Fibroblast of the conjunctiva (primary cell): ENCODE results near the gene PRTG.
"Not testable (repeated sequence)": the region's sequence is repeated elsewhere in the genome, so short reads cannot be mapped to it uniquely, and the experiment has no call there.

Source experiments
- DNase-seq: peaks from one replicate; pipeline ENCODE4 v3.0.0-alpha.2; 2010; ENCODE audit warnings: low read depth

PRTG gene

DNA sequence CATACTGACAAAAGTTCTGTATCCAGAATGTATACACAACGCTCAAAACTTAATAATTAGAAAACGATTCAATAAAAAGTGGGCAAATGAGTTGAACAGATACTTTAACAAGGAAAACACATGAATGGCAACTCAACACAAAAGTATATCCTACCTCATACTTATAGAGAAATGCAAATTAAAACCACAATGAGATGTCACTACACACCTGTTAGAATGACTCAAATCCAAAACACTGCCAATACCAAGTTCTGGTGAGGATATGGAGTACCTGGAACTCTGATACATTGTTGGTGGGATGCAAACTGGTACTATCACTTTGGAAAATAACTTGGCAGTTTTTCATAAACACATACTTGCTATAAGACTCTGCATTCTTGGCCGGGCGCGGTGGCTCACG, 42.1 kb downstream of the PRTG start:
- DNase-seq, result no peak

DNA sequence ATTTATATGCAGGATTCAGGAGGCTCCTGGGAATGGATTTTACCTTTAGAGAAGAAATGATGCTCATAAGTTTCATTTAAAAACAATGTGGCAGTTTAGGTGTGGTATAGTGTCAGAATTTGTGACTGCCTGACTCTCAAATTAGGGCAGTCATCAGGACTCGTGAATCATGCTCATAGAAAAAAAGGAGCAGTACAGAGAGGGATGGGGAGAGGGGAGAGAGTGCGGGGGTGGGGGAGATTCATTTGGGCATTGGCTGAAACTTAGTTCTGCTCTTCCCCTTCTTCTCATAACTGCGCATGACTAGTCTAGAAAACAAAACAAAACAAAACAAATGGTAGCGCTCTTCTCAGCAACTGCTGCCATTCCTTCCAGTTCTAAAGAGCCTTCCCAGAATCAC, 44.3 kb downstream of the PRTG start:
- no peak for DNase-seq

DNA sequence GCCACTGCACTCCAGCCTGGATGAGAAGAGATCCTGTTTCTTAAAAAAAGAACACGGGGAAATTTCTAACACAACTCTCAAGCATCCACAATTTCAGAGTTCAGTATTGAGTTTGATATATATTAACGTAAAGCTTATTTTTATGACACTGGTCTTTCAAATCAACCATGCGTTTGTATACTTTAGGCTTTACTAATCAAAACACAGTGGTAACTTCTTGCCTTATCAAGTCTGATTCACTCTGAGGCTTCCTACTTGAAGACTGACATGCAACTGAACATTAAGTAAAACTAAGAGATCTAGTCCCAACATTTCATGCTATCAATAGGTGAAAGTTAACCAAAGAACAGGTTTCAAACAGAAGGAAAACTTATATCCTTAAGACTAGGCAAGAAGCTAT, 46.7 kb downstream of the PRTG start:
- DNase-seq, result no peak

DNA sequence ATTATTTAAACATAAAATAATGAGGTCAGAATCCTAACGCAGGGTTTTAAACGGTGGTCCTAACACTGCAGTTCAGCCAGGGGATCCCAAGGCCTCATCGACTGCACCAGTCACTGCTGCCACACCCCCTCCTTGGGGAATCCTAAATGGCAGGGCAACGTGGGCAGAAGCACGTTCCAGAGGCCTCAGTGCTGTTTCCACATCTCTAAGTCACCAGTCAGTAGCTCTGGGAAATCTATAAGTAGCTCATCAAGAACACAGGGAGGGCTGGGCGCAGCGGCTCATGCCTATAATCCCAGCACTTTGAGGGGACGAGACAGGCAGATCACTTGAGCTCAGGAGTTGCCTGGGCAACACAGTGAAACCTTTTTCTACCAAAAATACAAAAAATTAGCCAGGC, 47.5 kb downstream of the PRTG start:
- DNase-seq, result no peak

DNA sequence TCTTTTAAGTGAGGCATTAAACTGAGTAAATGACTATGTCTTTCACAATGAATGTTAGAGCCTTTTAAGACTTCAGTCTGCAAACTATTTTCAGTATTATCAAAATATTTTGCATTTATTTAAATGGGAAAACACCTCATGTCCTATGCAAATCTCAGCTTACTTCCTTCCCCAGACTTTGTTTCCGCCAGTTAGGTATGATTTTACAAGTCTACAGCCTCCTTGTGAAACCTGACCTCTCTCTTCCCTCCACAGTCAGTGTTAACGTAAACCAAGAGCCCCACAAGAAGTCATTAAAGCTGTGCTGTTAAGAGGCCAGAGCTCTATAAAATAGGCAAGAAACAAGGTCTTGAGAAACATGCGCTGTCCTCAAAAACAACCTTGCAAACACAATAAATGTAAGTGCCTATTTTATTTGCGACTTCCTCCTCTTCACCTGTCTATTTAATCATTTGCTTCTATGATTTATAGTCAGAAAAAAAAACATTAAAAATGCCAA, 48.3 kb downstream of the PRTG start:
- no peak for DNase-seq

DNA sequence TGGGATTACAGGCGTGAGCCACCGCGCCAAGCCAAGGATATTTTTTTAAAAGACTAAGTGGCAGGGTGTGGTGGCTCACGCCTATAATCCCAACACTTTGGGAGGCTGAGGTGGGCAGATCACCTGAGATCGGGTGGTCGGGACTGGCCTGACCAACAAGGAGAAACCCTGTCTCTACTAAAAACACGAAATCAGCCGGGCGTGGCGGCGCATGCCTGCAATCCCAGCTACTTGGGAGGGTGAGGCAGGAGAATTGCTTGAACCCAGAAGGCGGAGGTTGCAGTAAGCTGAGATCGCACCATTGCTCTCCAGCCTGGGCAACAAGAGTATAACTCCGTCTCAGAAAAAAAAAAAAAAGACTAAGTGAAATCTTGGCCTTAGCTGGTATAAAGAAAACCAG, 49.8 kb downstream of the PRTG start:
- not testable (repeated sequence) for DNase-seq

DNA sequence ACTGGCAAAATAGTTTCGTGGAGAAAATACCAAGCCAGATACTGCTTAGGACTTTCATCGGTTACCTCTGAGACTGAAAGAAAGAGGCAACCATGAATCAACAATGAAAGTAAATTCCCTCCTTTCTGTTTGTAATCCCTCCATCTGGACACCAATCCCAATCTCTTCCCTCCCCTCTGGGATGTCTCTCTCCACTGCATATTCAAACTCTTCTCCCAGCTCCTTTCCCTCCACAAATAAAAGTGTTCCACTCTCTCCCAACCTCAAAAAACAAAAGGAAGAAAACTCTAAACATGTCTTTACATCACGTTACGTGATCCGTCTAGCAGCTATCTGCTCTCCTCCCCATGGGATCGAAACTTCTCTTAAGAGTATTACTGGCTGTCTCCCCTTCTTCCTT, 55.2 kb downstream of the PRTG start:
- no peak for DNase-seq

DNA sequence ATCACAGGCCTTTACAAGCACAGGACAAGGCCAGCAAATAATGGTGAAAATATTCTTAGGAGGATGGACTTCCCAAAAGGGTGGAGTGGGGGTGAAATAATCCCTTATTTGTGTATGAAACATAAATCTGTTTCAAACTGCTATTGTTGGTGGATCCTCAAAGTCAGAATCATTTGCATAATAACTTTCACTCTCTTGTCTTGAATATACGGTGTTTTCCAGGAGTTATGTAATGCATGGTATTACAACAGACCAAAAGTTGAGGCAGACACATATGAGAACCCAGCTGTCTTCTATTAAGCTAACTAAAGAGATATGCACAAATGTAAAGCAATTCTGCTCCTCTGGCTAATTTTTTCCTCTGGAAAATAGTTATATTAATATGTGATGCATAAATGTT, 57.7 kb downstream of the PRTG start:
- DNase-seq, result peak; percentile 59

DNA sequence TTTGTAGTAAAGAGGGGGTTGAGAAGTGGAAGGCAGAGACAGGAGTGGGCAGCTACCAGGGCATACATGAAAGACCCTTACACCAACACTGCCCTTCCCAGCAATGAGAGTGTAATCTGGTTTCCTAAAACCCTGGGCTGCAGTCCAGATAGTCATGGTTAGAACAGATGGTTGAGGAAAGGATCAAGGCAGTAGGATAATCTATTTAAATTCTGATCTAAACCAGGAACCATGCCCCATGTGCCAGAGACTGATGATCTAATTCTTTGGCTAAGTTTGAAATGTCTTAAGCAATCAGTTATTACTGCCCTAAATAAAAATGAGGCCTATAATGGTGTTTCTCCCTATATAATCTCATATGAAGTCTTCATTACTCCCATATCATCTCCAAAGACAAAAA, 59.6 kb downstream of the PRTG start:
- DNase-seq, result peak; percentile 63

DNA sequence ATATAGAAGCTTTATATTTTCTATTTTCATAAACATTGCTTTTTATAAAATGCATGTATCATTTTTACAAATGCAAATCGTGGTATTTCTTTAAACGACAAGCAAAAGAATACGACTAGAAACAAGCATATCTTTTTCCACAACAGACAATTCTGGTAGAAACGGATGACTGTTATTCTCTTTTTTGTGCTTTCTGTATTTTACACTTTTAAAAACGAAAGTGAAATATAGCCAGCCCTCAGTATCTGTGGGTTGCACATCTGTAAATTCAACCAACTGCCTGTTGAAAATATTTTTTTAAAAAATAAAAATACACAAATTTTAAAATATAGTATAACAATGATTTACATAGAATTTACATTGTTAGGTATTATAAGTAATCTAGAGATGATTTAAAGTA, 61.3 kb downstream of the PRTG start:
- DNase-seq, result no peak

DNA sequence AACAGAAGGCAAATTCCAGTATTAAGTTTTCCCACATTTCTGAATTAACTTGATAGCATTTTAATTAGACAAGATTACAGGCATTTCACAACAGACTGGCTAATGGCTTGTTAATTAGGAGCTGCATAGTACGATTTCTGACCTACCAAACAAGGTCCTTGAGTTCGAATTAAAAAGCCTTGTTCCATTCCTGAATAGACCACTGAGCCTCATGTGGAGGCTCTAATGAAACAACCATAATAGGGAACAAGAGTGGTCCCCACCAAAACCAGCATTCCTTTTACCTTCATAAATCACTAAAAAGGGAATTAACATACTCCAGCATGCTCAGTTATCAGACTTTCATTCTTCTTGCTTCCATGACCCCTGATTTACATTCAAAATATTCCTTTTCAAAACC, 66.4 kb downstream of the PRTG start:
- no peak for DNase-seq

DNA sequence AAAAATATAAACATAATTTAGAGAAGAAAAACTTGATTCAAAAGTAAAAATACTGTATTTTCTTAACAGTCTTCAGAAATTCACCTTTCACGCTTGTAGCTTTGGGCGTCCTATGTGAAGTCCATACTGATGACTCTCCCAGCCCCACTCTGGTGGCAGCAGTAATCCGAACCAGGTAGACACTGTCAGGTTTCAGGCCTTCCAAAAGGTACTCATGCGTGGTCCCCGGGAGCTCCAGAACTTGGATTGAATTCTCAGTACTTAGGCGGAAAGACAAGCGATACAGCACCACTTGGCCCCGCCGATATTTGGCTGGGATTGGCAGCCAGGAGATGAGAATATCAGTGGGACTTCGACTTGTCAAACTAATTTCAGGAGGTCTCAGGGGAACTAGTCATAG, 69.7 kb downstream of the PRTG start:
- DNase-seq, result no peak

DNA sequence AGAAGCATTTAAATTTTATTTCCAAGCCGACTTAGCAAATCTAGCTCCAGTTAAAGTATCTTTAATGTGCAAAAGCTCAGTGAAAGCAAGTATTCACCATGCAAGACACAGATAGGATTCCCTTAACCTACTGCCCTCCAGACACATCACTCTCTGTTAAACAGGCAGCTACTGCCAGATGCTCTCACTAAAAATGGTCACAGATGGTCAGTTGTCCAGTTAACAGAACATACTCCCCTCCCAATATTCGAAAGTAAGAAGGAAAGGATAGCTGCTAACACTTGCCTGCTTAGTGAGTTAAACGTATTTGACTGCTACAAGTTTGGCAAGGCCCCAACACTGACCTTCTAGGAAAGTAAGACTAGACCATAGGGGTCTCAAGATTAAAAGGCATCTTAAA, 73.7 kb downstream of the PRTG start:
- DNase-seq, result no peak

DNA sequence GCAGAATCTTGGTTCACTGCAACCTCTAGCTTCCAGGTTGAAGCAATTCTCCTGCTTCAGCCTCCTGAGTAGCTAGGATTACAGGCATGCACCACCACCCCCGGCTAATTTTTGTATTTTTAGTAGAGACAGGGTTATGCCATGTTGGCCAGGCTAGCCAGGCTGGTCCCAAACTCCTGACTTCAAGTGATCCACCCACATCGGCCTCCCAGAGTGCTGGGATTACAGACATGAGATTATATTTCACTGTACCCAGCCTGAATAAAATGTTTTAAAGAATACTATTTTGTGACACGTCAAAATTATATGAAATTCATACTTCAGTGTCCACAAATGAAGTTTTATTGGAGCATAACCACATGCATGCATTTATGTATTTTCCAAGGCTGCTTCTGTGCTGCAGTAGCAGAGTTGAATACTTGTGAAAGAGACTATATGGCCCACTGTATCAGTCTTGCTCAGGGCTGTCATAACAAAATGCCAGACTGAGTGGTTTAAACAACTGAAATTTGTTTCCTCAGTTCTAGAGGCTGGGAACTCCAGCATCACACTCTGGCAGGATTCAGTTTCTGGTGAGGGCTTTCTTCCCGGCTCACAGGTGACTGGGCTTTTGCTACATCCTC, 77.2 kb downstream of the PRTG start:
- no peak for DNase-seq

DNA sequence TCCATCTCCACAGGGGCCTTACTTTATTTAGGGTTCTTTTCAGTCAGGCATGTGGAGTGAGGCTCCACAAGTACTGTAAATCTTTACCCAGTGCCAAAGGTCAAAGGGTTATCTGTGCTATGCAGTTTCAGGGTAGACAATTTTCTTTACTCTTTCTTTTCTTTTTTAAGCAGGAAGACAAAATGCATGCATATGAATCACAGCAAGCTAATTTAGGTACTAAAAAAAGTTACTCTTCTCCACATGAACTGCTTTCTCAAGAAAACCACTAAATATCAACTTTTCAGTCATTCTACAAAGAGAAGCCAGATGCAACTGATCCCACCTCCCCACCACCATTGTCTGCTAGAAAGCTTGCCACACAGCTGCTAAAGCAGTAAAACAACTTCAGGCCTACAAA, 81.5 kb downstream of the PRTG start:
- no peak for DNase-seq

DNA sequence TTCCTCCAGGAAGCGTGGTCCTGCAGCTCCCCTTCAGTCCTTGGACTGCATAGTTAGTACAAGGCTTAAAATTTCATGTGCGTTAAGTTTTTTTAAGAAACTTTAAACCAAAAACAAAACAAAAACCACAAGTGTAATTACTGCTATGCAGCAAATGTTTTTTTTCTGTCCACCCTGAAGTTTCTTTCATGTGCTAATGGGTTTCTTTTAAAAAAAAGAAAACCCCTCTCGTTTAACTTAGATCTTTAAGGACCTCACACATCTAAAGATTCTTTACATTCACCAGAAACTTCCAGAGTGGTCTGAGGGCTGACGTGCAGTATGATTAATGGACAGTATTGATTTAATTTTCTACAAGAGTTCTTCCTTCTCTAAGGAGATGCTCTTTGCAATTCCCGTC, 82.8 kb downstream of the PRTG start:
- DNase-seq, result no peak

DNA sequence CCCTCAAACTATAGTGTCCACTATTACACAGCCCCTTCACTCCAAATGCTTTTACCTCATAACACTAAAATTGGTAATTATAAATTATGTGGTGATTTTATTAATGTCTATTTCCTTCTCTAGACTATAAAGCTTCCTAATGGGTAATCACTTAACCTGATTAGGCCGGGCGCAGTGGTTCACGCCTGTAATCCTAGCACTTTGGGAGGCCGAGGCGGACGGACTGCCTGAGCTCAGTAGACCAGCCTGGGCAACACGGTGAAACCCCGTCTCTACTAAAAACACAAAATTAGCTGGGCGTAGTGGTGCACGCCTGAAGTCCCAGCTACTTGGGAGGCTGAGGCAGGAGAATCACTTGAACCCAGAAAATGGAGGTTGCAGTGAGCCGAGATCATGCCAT, 83.5 kb downstream of the PRTG start:
- DNase-seq, result no peak

DNA sequence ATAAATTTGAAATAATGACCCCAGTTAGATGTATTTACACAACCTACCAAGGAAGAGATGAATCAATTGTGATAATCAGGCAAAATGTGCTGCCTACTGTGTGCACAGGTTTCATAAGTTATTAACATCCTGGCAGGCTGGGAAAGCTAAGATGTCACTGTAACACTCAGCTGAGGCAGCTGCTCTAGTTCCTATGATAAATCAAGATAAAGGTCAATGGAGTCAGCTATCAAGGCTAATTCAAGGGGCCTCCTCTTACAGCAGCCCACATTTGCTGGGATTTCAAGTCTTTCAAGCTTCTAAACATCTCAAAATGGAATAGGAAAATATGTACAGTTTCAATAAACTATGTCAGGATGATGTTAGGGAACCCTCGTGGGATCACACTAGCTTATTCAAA, 84.1 kb downstream of the PRTG start:
- no peak for DNase-seq

DNA sequence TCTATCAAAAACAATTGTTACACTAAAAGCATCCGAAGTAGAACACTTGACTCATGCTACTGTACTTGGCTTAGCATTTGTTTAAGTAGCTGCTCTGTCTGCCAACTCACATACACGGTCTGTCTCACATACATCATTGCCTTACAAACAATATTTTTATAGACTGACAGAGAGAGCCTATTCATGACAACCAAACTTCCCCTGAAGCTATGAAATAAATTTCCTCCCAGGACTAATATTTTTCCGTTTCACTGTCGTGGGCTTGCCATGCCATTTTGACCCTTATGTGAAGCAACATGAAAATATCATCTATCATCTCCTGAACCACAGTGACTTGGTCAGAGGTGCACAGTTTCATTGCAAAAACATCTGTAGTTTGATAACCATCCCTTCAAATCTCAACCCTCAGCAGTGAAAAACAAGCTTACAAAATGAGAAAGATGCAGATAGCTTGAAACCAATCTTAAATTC, 88.4 kb downstream of the PRTG start:
- peak; percentile 8 for DNase-seq

DNA sequence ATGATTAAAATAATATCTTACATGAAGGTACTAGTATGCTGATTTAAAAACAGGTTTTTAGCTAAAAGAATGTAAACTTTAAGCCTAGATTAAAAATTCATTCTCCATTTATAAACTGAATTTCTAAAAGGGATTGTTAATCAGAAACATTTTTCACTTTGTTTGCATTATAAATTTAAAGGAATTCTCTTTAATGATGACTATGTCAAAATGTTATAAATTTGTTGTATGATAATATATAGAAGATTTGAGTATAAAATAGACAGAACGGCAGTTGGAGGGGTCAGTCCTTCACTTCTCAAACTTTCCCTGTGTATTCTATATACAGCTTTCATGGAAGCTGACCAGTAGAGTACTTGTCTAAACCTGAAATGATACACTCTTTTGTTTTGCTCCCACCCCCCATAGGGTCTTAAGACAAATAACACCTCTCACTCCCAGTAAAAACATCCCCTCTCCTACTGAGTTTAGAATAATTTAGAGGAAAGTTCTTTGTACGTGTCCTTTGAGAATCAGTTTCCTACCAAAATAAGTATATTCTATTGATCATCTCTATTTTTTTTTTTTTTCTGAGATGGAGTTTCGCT, 90.0 kb downstream of the PRTG start:
- DNase-seq, result no peak

DNA sequence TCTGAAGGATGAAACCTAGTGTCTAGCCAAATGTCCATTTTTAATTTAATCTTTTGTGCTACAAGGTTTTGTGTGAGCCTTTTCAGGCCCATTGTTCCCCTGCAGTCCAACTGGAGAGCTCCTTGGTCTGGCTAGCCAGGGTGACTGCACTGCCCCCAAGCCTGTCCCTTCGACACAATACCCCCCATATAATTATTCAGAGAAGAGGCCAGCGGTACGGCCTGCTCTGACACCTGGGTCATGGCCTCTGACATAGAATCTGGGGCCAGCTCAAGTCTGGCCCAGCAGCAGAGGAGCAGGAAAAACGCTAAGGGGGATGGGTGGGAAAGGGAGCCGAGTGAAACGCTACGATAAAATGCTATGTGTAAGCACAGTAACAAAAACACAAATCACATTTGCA, 90.6 kb downstream of the PRTG start:
- no peak for DNase-seq

DNA sequence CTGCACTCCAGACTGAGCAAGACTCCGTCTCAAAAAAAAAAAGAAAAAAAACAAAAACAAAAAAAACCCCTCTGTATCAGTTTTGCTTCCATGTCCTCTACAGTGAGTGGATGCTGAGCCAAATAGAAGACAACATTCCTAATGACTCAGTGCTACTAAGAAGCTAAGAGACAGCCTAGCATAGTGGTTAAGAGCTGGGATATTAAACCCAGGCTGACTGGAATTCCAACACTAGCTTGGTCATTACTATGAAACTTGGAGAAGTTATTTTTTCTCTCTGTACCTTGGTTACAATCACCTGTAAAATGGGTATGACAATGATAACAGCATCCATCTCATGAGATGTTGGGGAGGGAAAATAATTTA, 93.9 kb downstream of the PRTG start:
- peak; percentile 2 for DNase-seq

DNA sequence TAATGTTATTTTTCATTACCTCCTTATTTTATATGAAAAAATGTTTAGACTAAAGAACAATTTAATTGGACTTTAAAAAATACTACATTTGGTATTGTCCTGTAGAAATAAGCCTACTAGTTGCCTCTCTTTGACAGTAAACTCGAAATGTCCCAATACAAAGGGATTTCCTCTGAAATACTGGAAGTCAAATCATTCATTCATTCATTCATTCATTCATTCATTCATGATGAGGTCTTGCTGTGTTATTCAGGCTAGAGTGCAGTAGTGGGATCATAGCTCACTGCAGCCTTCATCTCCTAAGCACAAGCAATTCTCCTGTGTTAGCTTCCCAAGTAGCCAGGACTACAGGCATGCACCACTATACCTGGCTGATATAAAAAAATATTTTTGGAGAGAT, 104.2 kb downstream of the PRTG start:
- no peak for DNase-seq

DNA sequence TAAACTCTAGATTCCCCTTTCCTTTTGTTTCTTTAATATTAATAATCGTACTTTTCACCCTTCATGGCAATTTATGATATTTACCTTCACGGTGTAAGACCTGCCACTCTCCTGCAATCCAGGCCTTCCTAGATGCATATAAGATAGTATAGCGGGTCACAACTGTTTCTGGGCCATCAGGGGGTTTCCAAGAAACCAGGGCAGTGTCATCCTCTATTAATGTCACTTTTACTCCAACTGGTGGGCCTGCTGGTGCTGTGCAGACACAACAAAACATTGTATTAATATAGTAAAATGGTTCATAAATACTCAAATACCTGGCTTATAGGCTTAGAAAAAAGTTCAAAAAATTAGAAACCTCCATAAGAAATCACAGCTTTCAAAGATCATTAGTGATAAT, 105.9 kb downstream of the PRTG start:
- no peak for DNase-seq
